SU-DHL-6 (cell line): ENCODE results near the gene MACIR.

ENCODE experiments used
- H2AFZ ChIP-seq: fragments of 200-600 bp; sonication (generic); 2 replicates; pipeline ENCODE4 v1.6.1; 2014; ENCODE audit warnings: low read depth, mild to moderate bottlenecking, moderate library complexity, mixed read lengths, antibody characterized with exemption, low read length; ENCODE audit not compliant: severe bottlenecking
- H3F3A ChIP-seq: fragments of 200-600 bp; shearing (Covaris generic); 2 replicates; pipeline ENCODE4 v1.6.0; 2016; ENCODE audit warnings: antibody characterized with exemption, mild to moderate bottlenecking; ENCODE audit not compliant: insufficient read depth
- H3K27ac ChIP-seq: fragments of 200-600 bp; sonication (generic); 2 replicates; pipeline ENCODE4 v1.5.1; 2016; ENCODE audit warnings: low read depth, mild to moderate bottlenecking, low read length, moderate library complexity, mixed read lengths
- H3K27me3 ChIP-seq: fragments of 200-600 bp; sonication (generic), shearing (Covaris generic); 2 replicates; pipeline ENCODE4 v1.6.0; 2014; ENCODE audit warnings: mild to moderate bottlenecking, low read length
- H3K36me3 ChIP-seq: fragments of 200-600 bp; sonication (generic); 2 replicates; pipeline ENCODE4 v1.6.1; 2014; ENCODE audit warnings: mild to moderate bottlenecking, low read length, mixed read lengths
- H3K4me2 ChIP-seq: fragments of 300-600, 200-600 bp; shearing (Covaris generic), sonication (generic); 2 replicates; pipeline ENCODE4 v1.6.0; 2014; ENCODE audit warnings: low read length, low read depth, mild to moderate bottlenecking; ENCODE audit not compliant: poor library complexity, severe bottlenecking
- H3K4me3 ChIP-seq: fragments of 200-600 bp; sonication (generic); 2 replicates; pipeline ENCODE4 v1.5.1; 2014; ENCODE audit warnings: antibody characterized with exemption, low read length, mild to moderate bottlenecking, mixed read lengths; ENCODE audit not compliant: insufficient read depth, poor library complexity, severe bottlenecking
- H3K79me2 ChIP-seq: fragments of 200-600 bp; sonication (generic); 2 replicates; pipeline ENCODE4 v1.6.1; 2014; ENCODE audit warnings: mild to moderate bottlenecking, low read length, moderate library complexity; ENCODE audit not compliant: insufficient read depth
- H3K9ac ChIP-seq: fragments of 200-600 bp; sonication (generic); 2 replicates; pipeline ENCODE4 v1.7.0; 2014; ENCODE audit warnings: mild to moderate bottlenecking, low read length
- H3K9me2 ChIP-seq: fragments of 200-600 bp; sonication (generic); replicated peaks from 2 replicates; pipeline ENCODE4 v1.6.1; 2014; ENCODE audit warnings: low read length; ENCODE audit not compliant: insufficient read depth
- H3K9me3 ChIP-seq: fragments of 200-600 bp; sonication (generic); 2 replicates; pipeline ENCODE4 v1.6.1; 2014; ENCODE audit warnings: low read length, mixed read lengths; ENCODE audit not compliant: insufficient read depth
- H4K20me1 ChIP-seq: fragments of 200-600 bp; sonication (generic); 2 replicates; pipeline ENCODE4 v1.6.1; 2014; ENCODE audit warnings: low read depth, mild to moderate bottlenecking, antibody characterized with exemption, low read length, moderate library complexity, mixed read lengths
- CTCF ChIP-seq: fragments of 200-600 bp; sonication (generic); IDR thresholded peaks from one replicate; pipeline ENCODE4 v1.5.1; 2017; ENCODE audit warnings: antibody characterized with exemption, mild to moderate bottlenecking, low read length, moderate library complexity; ENCODE audit not compliant: insufficient read depth, poor library complexity, severe bottlenecking
- EZH2phosphoT487 ChIP-seq: fragments of 200-600 bp; sonication (generic), shearing (Covaris generic); conservative IDR thresholded peaks from 2 replicates; pipeline ENCODE4 v1.6.1; 2018; ENCODE audit warnings: mild to moderate bottlenecking, antibody characterized with exemption, low read length, moderate library complexity, mixed read lengths

Gene MACIR

DNA sequence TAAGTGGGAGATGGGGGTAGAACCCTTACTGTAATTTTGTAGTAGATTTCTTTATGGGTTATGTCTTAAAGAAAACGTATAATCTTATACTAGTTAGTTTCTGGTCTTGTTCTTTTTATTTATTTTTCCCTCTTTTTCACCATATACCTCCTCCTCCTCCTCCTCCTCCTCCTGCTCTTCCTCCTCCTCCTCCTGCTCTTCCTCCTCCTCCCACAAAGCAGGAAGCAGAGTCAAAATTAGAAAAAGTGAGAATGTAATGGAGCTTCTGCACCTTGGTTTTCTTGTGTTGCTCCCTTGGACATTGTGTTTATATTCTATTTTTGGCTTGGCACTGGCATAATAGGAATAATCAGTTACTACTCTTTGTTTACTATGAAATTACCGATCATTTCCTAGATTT lies 4.5 kb downstream of the MACIR start:
- Histone ChIP-seq H3K27ac (no peak overlapping the region), H3K4me3 (no peak overlapping the region), H3K9me2 (no peaks in the 10 kb centered on the region), H3K36me3 (peaks cover 5% of the 10 kb centered on the region; the same call in 1 of the 2 replicates), H3K79me2 (peaks cover 65% of the 10 kb centered on the region), H3K4me2 (no peak overlapping the region), H3K9me3 (no peaks in the 10 kb centered on the region), H2AFZ (no peak overlapping the region), H3K27me3 (no peaks in the 10 kb centered on the region), H3F3A (no peaks in the 10 kb centered on the region), H3K9ac (no peak overlapping the region), H4K20me1 (peaks cover 34% of the 10 kb centered on the region)
- TF ChIP-seq EZH2phosphoT487 (no peak), CTCF (no peak)

- no peaks in the 10 kb centered on the region for H3K27me3 ChIP-seq
- TF ChIP-seq EZH2phosphoT487 (no peak), CTCF (no peak)
- H3K4me2 ChIP-seq: no peak overlapping the region
- no peaks in the 10 kb centered on the region for H3K9me3 ChIP-seq
- no peak overlapping the region for H3K4me3 ChIP-seq
- H3F3A ChIP-seq: no peaks in the 10 kb centered on the region
- H3K79me2 ChIP-seq: peaks cover 69% of the 10 kb centered on the region
- no peak overlapping the region for H2AFZ ChIP-seq
- peaks cover 34% of the 10 kb centered on the region for H4K20me1 ChIP-seq
- peaks cover 5% of the 10 kb centered on the region; the same call in 1 of the 2 replicates for H3K36me3 ChIP-seq
- H3K27ac ChIP-seq: no peak overlapping the region
- no peak overlapping the region for H3K9ac ChIP-seq
- H3K9me2 ChIP-seq: no peaks in the 10 kb centered on the region
Measured at GRCh38 chr5:103264508-103264907, 5.9 kb downstream of the MACIR start.

DNA sequence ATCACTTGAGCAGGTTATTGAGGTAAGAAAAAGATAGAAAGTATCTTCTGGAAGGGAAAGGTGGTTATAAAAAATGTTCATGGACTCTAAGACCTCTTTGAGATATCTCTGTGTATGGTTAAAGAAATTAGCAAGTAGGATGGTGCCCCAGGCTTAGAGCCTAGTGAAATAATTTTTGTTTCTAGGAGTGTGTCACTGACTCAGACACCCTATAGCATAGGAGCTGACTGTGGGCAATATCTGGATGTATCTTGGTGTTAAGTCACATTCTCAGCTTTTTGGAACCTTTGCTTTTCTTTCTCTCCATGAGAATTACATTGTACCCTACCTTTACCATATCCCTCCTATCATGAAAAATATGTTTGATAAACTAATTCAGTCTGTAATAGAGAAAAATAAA lies 12.0 kb downstream of the MACIR start:
- H3K4me3 ChIP-seq: no peak overlapping the region
- no peak for TF ChIP-seq CTCF
- TF ChIP-seq EZH2phosphoT487: no peak
- H3K9me2 ChIP-seq: no peaks in the 10 kb centered on the region
- H3K4me2 ChIP-seq: no peak overlapping the region
- H3K36me3 ChIP-seq: peaks cover 5% of the 10 kb centered on the region; the same call in 1 of the 2 replicates
- peaks cover 29% of the 10 kb centered on the region for H3K79me2 ChIP-seq
- H2AFZ ChIP-seq: no peak overlapping the region
- H3K9me3 ChIP-seq: no peaks in the 10 kb centered on the region
- H4K20me1 ChIP-seq: no peaks in the 10 kb centered on the region
- no peak overlapping the region for H3K9ac ChIP-seq
- no peaks in the 10 kb centered on the region for H3F3A ChIP-seq
- no peaks in the 10 kb centered on the region for H3K27me3 ChIP-seq
- no peak overlapping the region for H3K27ac ChIP-seq
